B cell (primary cell): ENCODE results near the gene CTDSP2. TPM values are rescaled to one million over a fixed set of nuclear protein-coding genes. Genes with fewer than 3 reads are reported as not detected.
"Not testable (repeated sequence)": the region's sequence is repeated elsewhere in the genome, so short reads cannot be mapped to it uniquely, and the experiment has no call there.

Experiments
- ATAC-seq: fragments of 200-7000 bp; cut with Tn5 transposase; one replicate; pipeline ENCODE4 v1.10.0; 2021; ENCODE audit warnings: low read depth, mild to moderate bottlenecking, moderate number of reproducible peaks, moderate library complexity
- CTCF ChIA-PET: fragments of 350-600 bp; sonication (Branson Sonifier 250); formaldehyde crosslinking; loops from one replicate; lab custom pipeline; 2021; ENCODE audit warnings: antibody characterized with exemption, inconsistent platforms; lab: Charles Lee
- POLR2A ChIA-PET: fragments of 350-600 bp; sonication (Branson Sonifier 250); formaldehyde crosslinking; loops from one replicate; lab custom pipeline; 2021; ENCODE audit warnings: antibody characterized with exemption; lab: Charles Lee
- DNase-seq: peaks from one replicate; pipeline ENCODE4 v3.0.0; 2013
- H2AFZ ChIP-seq: 2 replicates; pipeline ENCODE4 v1.6.1; 2012; ENCODE audit warnings: mild to moderate bottlenecking, low read depth, low read length; ENCODE audit not compliant: insufficient read depth, poor library complexity, severe bottlenecking
- H3K27ac ChIP-seq, 2 donors: 1 replicate in 1 of 2; 2 replicates in 1 of 2; pipeline ENCODE4 v1.5.1; 2012 to 2013; ENCODE audit warnings: low read length in 2 of 2, mild to moderate bottlenecking in 2 of 2, moderate library complexity in 1 of 2
- H3K27me3 ChIP-seq, 4 experiments: fragments of 200-600 bp in 1 of 4; sonication (generic) in 1 of 4; replicated peaks in 1 of 4; 1 replicate in 2 of 4; 2 replicates in 2 of 4; pipeline versions ENCODE4 v1.6.1 to v1.7.0; 2013 to 2016; ENCODE audit warnings: low read length in 3 of 4, mild to moderate bottlenecking in 2 of 4, mixed read lengths in 1 of 4, moderate library complexity in 1 of 4; ENCODE audit not compliant: insufficient read depth in 4 of 4, control insufficient read depth in 3 of 4; ENCODE audit errors: control extremely low read depth in 1 of 4
- H3K36me3 ChIP-seq, 2 experiments: replicated peaks in 1 of 2; 1 replicate in 1 of 2; 2 replicates in 1 of 2; pipeline versions ENCODE4 v1.6.1 to v1.7.1; 2013; ENCODE audit warnings: low read length in 1 of 2; ENCODE audit not compliant: insufficient read depth in 2 of 2, control insufficient read depth in 1 of 2; ENCODE audit errors: control extremely low read depth in 1 of 2, extremely low read depth in 1 of 2
- H3K4me1 ChIP-seq, 2 donors: fragments of 200-600 bp in 1 of 2; sonication (generic) in 1 of 2; 1 replicate in 1 of 2; 2 replicates in 1 of 2; pipeline versions ENCODE4 v1.5.1 to v1.6.1; 2013 to 2017; ENCODE audit warnings: low read length in 2 of 2; ENCODE audit not compliant: control insufficient read depth in 2 of 2, insufficient read depth in 2 of 2
- H3K4me2 ChIP-seq: replicated peaks from 2 replicates; pipeline ENCODE3; 2012; ENCODE audit warnings: mild to moderate bottlenecking, low read depth, low read length; ENCODE audit not compliant: poor library complexity, severe bottlenecking
- H3K4me3 ChIP-seq, 5 experiments: fragments of 200-600 bp in 1 of 5; sonication (generic) in 1 of 5; 1 replicate in 3 of 5; 2 replicates in 2 of 5; pipeline versions ENCODE4 v1.5.1 to v1.7.0; 2011 to 2016; ENCODE audit warnings: low read length in 4 of 5, mild to moderate bottlenecking in 4 of 5, low read depth in 2 of 5, control low read depth in 1 of 5, moderate library complexity in 1 of 5; ENCODE audit not compliant: insufficient read depth in 1 of 5; ENCODE audit errors: control extremely low read depth in 1 of 5, extremely low read depth in 1 of 5
- H3K79me2 ChIP-seq: fragments of 200-600 bp; sonication (generic); one replicate; pipeline ENCODE4 v1.6.0; 2016; ENCODE audit warnings: low read length; ENCODE audit not compliant: control insufficient read depth, insufficient read depth
- H3K9ac ChIP-seq: fragments of 200-600 bp; sonication (generic); 2 replicates; pipeline ENCODE4 v1.6.1; 2017; ENCODE audit warnings: mild to moderate bottlenecking, low read length, moderate library complexity
- H3K9me3 ChIP-seq, 3 donors: one replicate each; pipeline versions ENCODE4 v1.6.1 to v1.7.1; 2013; ENCODE audit warnings: low read length in 2 of 3; ENCODE audit not compliant: control insufficient read depth in 2 of 3, insufficient read depth in 1 of 3; ENCODE audit errors: control extremely low read depth in 1 of 3
- H4K20me1 ChIP-seq: 2 replicates; pipeline ENCODE4 v1.6.0; 2012; ENCODE audit warnings: mild to moderate bottlenecking, low read length; ENCODE audit not compliant: insufficient read depth, control insufficient read depth, poor library complexity, severe bottlenecking
- H3K27ac Mint-ChIP-seq: one replicate; pipeline ENCODE4 v1.8.0; 2021; ENCODE audit warnings: mixed read lengths
- H3K27me3 Mint-ChIP-seq: one replicate; pipeline ENCODE4 v1.8.0; 2021; ENCODE audit warnings: mixed read lengths
- H3K4me1 Mint-ChIP-seq: one replicate; pipeline ENCODE4 v1.8.0; 2021; ENCODE audit warnings: mixed read lengths
- H3K4me3 Mint-ChIP-seq: one replicate; pipeline ENCODE4 v1.8.0; 2021; ENCODE audit warnings: mixed read lengths
- H3K9me3 Mint-ChIP-seq: one replicate; pipeline ENCODE4 v1.8.0; 2022; ENCODE audit warnings: mixed read lengths; ENCODE audit not compliant: insufficient read depth
- EZH2 ChIP-seq: IDR thresholded peaks from 2 replicates; pipeline ENCODE4 v1.6.1; 2012; ENCODE audit warnings: borderline replicate concordance, low read depth, mild to moderate bottlenecking, moderate library complexity, low read length; ENCODE audit not compliant: insufficient read depth, poor library complexity, severe bottlenecking
- WGBS: methylation state at CpG from one replicate; pipeline ENCODE4 v1.1.5; 2013; ENCODE audit warnings: missing lambda C conversion rate; ENCODE audit not compliant: insufficient coverage; 5-methylcytosine and 5-hydroxymethylcytosine counted together
- intact Hi-C: fragments of 100-400 bp; cut with micrococcal nuclease; formaldehyde crosslinking; loops from one replicate; pipeline ENCODE4 v1.10.0; 2022
- polyA plus RNA-seq: library from polyadenylated mRNA; depleted of rRNA; stranded (reverse); fragments of >200 nt; gene quantifications from 2 replicates; pipeline ENCODE4 v1.2.3, GENCODE V29; 2012
- total RNA-seq, 2 donors: library from RNA; stranded (reverse); fragments of 120-200 nt in 1 of 2; gene quantifications; 1 replicate in 1 of 2; 2 replicates in 1 of 2; pipeline versions ENCODE4 v1.2.3 to v1.2.4, GENCODE V29; 2013 to 2022
- TF ChIP-seq, protein P1 (sequence below): fragments of 200-600 bp; IDR thresholded peaks from one replicate; pipeline ENCODE4 v1.8.0; 2022; ENCODE audit warnings: antibody characterized with exemption, mild to moderate bottlenecking

The CTDSP2 gene
- total and polyA plus RNA-seq, 2 donors (not counting 1 experiment from before 2014, with no cell fraction given), result 99.1 to 209 TPM

DNA sequence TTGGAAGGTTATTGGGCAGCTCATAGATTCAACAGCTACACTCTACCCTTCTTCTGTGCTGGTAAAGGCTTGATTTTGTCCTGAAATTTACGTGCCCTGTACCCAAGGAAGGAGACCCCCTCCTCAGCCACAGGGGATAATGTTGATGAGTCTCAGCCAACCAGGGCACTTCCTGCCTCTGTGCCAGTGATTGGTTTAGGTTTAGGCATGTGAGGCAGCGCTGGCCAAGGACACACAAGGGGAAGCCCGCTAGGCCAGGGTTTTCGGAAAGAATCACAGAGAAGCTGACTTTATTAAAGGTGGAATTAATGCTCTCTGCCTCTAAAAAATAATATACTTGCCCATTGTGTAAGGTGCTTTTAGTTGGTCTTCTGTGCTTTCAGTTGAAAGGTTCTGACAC is 15.4 kb upstream of the CTDSP2 start:
- H3K4me3 ChIP-seq, result no peak overlapping the region
- no peak overlapping the region for H3K27ac ChIP-seq
- Mint-ChIP-seq H3K27me3 (peaks cover 39% of the 10 kb centered on the region), H3K4me1 (peaks cover 8% of the 10 kb centered on the region), H3K27ac (no peak overlapping the region), H3K9me3 (no peaks in the 10 kb centered on the region), H3K4me3 (no peak overlapping the region)
- H3K4me2 ChIP-seq, result no peak overlapping the region
- no peak overlapping the region for H2AFZ ChIP-seq
- H4K20me1 ChIP-seq, result no peaks in the 10 kb centered on the region
- intact Hi-C loops, result no loop called here
- no CpG with 5 or more reads among the region's 4 CpGs for WGBS
- DNase-seq (no peak), ATAC-seq (no peak)
- CTCF ChIA-PET, result interaction anchor here (0.9 kb wide), 1 partner anchor 35 kb away, joined by 3 read pairs; no protein-coding TSS in a partner anchor
- peaks cover 0 to 46% (median 20%) of the 10 kb centered on the region in 4 experiments for H3K27me3 ChIP-seq
- no peaks in the 10 kb centered on the region for H3K9me3 ChIP-seq
- no peaks in the 10 kb centered on the region for H3K79me2 ChIP-seq
- H3K4me1 ChIP-seq, result peaks cover 8 to 10% of the 10 kb centered on the region in 2 donors
- TF ChIP-seq EZH2, result no peak
- TF ChIP-seq, protein P1, sequence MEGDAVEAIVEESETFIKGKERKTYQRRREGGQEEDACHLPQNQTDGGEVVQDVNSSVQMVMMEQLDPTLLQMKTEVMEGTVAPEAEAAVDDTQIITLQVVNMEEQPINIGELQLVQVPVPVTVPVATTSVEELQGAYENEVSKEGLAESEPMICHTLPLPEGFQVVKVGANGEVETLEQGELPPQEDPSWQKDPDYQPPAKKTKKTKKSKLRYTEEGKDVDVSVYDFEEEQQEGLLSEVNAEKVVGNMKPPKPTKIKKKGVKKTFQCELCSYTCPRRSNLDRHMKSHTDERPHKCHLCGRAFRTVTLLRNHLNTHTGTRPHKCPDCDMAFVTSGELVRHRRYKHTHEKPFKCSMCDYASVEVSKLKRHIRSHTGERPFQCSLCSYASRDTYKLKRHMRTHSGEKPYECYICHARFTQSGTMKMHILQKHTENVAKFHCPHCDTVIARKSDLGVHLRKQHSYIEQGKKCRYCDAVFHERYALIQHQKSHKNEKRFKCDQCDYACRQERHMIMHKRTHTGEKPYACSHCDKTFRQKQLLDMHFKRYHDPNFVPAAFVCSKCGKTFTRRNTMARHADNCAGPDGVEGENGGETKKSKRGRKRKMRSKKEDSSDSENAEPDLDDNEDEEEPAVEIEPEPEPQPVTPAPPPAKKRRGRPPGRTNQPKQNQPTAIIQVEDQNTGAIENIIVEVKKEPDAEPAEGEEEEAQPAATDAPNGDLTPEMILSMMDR, result no peak
- no peaks in the 10 kb centered on the region for H3K36me3 ChIP-seq
- POLR2A ChIA-PET, result no interaction called here
- H3K9ac ChIP-seq, result no peak overlapping the region

DNA sequence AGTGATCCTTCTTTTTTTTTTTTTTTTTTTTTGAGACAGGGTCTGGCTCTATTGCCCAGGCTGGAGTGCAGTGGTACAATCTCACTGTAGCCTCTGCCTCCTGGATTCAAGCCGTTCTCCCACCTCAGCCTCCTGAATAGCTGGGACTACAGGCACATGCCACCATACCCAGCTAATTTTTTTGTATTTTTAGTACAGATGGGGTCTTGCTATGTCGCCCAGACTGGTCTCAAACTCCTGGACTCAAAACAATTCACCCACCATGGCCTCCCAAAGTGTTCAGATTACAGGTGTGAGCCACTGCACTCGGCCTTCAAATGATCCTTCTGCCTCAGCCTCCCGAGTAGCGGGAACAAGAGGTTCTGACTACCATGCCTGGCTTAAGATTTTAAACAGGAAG is 14.4 kb upstream of the CTDSP2 start:
- H3K27ac ChIP-seq, H3K4me2 ChIP-seq, H3K9me3 Mint-ChIP-seq, H3K27ac Mint-ChIP-seq, DNase-seq, ATAC-seq, H3K4me3 Mint-ChIP-seq, H3K79me2 ChIP-seq, H3K36me3 ChIP-seq, intact Hi-C loops, POLR2A ChIA-PET, H3K4me1 Mint-ChIP-seq, H3K9ac ChIP-seq, H2AFZ ChIP-seq, H3K4me3 ChIP-seq, H4K20me1 ChIP-seq, H3K9me3 ChIP-seq: not testable (repeated sequence)
- 100% methylated on average over 1 of the region's 5 CpGs for WGBS
- Histone ChIP-seq H3K27me3 (peaks cover 0 to 35% (median 16%) of the 10 kb centered on the region in 4 experiments), H3K4me1 (peaks cover 8 to 10% of the 10 kb centered on the region in 2 donors)
- CTCF ChIA-PET, result interaction anchor here (0.9 kb wide), 1 partner anchor 36 kb away, joined by 3 read pairs; no protein-coding TSS in a partner anchor
- peaks cover 46% of the 10 kb centered on the region for H3K27me3 Mint-ChIP-seq
